ENCODE results near the gene TEDDM1. TPM values are rescaled to one million over a fixed set of nuclear protein-coding genes. Genes with fewer than 3 reads are reported as not detected.

Gene TEDDM1
- total RNA-seq, 3 donors from 2014 or later (not counting 1 experiment from before 2014, with no cell fraction given), result not detected

GRCh38 chr1:182430263-182431068, 30.0 kb upstream of the TEDDM1 start:
- Mint-ChIP-seq H3K4me3 (no peak overlapping the region), H3K27me3 (ENCODE audit: low read depth in 2 of 2) (peaks cover 0 to 8% of the 10 kb centered on the region in 2 donors), H3K36me3 (no peaks in the 10 kb centered on the region), H3K9me3 (no peaks in the 10 kb centered on the region), H3K4me1 (peaks cover 11 to 15% of the 10 kb centered on the region in 2 donors), H3K27ac (no peak overlapping the region)
- TF ChIP-seq CTCF (IDR thresholded peaks at IDR 0.05), result no peak
- H3K4me1 ChIP-seq (ENCODE audit: control insufficient read depth, insufficient read depth, low read length), result peaks cover 13% of the 10 kb centered on the region
- ATAC-seq (peak; percentile 80 to 86 (median 82)), DNase-seq (peak in 1 of 2 donors; percentile 66)
- no peak overlapping the region for H3K27ac ChIP-seq (ENCODE audit: low read length)
- no peak overlapping the region for H3K4me3 ChIP-seq (ENCODE audit: low read length)
- 59% methylated on average over 9 of the region's 11 CpGs for WGBS (ENCODE audit: insufficient coverage)
- no peaks in the 10 kb centered on the region for H3K27me3 ChIP-seq (ENCODE audit: control insufficient read depth, insufficient read depth, low read length)
- H3K36me3 ChIP-seq (ENCODE audit: control insufficient read depth, insufficient read depth, low read length), result no peaks in the 10 kb centered on the region
- intact Hi-C loops (cut with micrococcal nuclease), result no loop called here
- H3K9me3 ChIP-seq (ENCODE audit: control insufficient read depth, insufficient read depth, low read length), result no peaks in the 10 kb centered on the region

GRCh38 chr1:182428043-182428442, 27.6 kb upstream of the TEDDM1 start:
- H3K4me3 Mint-ChIP-seq, result no peak overlapping the region
- no peaks in the 10 kb centered on the region for H3K27me3 Mint-ChIP-seq (ENCODE audit: low read depth in 2 of 2)
- ATAC-seq (no peak), DNase-seq (no peak)
- Histone ChIP-seq H3K27me3 (ENCODE audit: control insufficient read depth, insufficient read depth, low read length) (no peaks in the 10 kb centered on the region), H3K9me3 (ENCODE audit: control insufficient read depth, insufficient read depth, low read length) (no peaks in the 10 kb centered on the region), H3K4me1 (ENCODE audit: control insufficient read depth, insufficient read depth, low read length) (peaks cover 13% of the 10 kb centered on the region), H3K27ac (ENCODE audit: low read length) (no peak overlapping the region), H3K36me3 (ENCODE audit: control insufficient read depth, insufficient read depth, low read length) (no peaks in the 10 kb centered on the region), H3K4me3 (ENCODE audit: low read length) (no peak overlapping the region)
- intact Hi-C loops (cut with micrococcal nuclease), result no loop called here
- H3K4me1 Mint-ChIP-seq, result peaks cover 11 to 15% of the 10 kb centered on the region in 2 donors
- no peak overlapping the region for H3K27ac Mint-ChIP-seq
- H3K36me3 Mint-ChIP-seq, result no peaks in the 10 kb centered on the region
- TF ChIP-seq CTCF (IDR thresholded peaks at IDR 0.05), result no peak
- H3K9me3 Mint-ChIP-seq, result no peaks in the 10 kb centered on the region
- WGBS (ENCODE audit: insufficient coverage), result 100% methylated on average over 2 of the region's 2 CpGs

- no peaks in the 10 kb centered on the region for H3K27me3 ChIP-seq (ENCODE audit: control insufficient read depth, insufficient read depth, low read length)
- H3K36me3 ChIP-seq (ENCODE audit: control insufficient read depth, insufficient read depth, low read length), result no peaks in the 10 kb centered on the region
- TF ChIP-seq CTCF (IDR thresholded peaks at IDR 0.05), result no peak
- H3K27ac ChIP-seq (ENCODE audit: low read length), result peak overlapping the region; percentile 54
- WGBS (ENCODE audit: insufficient coverage), result 55% methylated on average over 6 of the region's 7 CpGs
- H3K4me3 Mint-ChIP-seq, result no peak overlapping the region
- peaks cover 11 to 15% of the 10 kb centered on the region in 2 donors for H3K4me1 Mint-ChIP-seq
- no peak overlapping the region for H3K4me3 ChIP-seq (ENCODE audit: low read length)
- ATAC-seq, result peak in 2 of 3 donors; percentile 12 to 40
- H3K9me3 ChIP-seq (ENCODE audit: control insufficient read depth, insufficient read depth, low read length), result no peaks in the 10 kb centered on the region
- intact Hi-C loops (cut with micrococcal nuclease), result no loop called here
- H3K4me1 ChIP-seq (ENCODE audit: control insufficient read depth, insufficient read depth, low read length), result peaks cover 13% of the 10 kb centered on the region
- peak in 1 of 2 donors; percentile 18 for DNase-seq
- H3K27ac Mint-ChIP-seq, result no peak overlapping the region
- no peaks in the 10 kb centered on the region for H3K36me3 Mint-ChIP-seq
- peaks cover 0 to 12% of the 10 kb centered on the region in 2 donors for H3K27me3 Mint-ChIP-seq (ENCODE audit: low read depth in 2 of 2)
- H3K9me3 Mint-ChIP-seq, result no peaks in the 10 kb centered on the region
These were observed 26.3 kb upstream of the TEDDM1 start for GRCh38 chr1:182426442-182427430.
